ENCODE data around the gene SP3.

GRCh38 chr2:174007010-174007409 lies 41.8 kb upstream of the SP3 start:
- no peak for TF ChIP-seq YY1 (IDR thresholded peaks at IDR 0.05; ENCODE audit: insufficient read depth, insufficient read length)
- TF ChIP-seq ZNF274 (IDR thresholded peaks at IDR 0.05; ENCODE audit: low read depth, low read length), result no peak
- no peak for TF ChIP-seq SUZ12 (IDR thresholded peaks at IDR 0.05; ENCODE audit: extremely low read depth, insufficient read depth, insufficient read length)
